Mesenteric fat pad (tissue), 1 donor: Measurements from ENCODE around the gene IL4. TPM values are rescaled to one million over a fixed set of nuclear protein-coding genes. Genes with fewer than 3 reads are reported as not detected.

ENCODE experiments used
- DNase-seq: peaks from one replicate; pipeline ENCODE4 v3.0.0-alpha.2; 2020; ENCODE audit warnings: low spot score
- total RNA-seq: library from RNA; stranded (reverse); fragmentation: NEBNext Ultra II Directional; extraction: Animal tissue kit (Norgen Biotek cat#: 25700); gene quantifications from one replicate; pipeline ENCODE4 v1.2.1, GENCODE V29; 2021
- donor health status: DM: yes; HTN: yes; CAD: no.

IL4 gene
- total RNA-seq, 1 donor from 2014 or later, result not detected

DNA sequence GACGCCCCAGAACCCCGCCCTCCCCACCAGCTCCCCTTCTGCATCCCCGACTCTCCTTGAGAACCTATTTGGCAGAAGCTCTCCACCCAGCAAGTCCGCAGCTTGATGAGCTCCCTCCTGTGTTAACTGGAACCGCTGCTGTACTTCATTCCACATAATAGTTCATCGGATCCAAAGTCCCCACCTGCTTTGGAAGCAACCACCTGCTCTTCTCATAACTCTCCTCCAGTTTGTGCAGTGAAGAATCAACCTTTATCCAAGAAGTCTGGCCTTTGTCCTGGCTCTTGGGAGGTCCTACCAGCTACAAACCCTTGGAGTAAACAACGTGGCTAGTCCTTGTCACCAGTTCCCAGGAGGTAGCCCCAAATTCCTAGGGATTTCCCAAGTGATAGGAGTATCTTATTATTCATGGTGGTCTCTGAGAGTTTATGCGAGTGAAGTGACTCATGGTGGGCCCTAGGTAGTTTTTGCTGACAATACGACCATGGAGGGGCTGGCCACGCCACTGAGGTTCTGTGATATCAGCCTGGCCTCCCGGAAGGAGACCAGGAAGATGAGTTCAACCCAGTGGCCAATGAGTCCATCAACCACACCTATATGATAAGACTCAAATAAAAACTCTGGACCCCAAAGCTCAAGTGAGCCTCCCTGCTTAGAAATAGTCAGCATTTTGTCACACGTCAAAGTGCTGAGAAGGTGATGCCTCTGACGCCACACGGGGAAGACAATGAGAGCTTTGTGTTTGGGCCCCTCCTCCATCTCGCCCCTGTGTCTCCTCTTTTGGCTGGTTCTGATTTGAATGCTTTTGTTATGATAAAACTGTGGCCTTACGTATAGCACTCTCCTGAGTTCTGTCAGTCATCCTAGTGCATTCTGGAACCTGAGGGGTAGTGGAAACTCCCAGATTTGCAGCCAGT, 3.6 kb upstream of the IL4 start:
- DNase-seq, result no peak

DNA sequence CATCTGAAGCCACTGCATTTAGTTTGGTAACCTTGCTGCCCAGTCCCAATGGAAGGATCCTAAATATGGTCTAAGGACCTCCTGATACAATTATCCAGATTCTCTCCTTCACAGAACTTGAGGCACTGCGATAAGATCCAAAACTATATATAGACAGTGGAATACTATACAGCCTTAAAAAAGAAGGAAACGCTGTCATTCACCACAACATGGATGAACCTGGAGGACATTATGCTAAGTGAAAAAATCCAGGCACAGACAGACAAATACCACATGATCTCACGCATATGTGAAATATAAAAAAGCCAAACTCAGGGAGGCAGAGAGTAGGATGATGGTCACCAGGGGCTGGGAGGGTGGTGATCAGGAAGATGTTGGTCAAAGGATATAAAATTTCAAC, 2.8 kb upstream of the IL4 start:
- no peak for DNase-seq

DNA sequence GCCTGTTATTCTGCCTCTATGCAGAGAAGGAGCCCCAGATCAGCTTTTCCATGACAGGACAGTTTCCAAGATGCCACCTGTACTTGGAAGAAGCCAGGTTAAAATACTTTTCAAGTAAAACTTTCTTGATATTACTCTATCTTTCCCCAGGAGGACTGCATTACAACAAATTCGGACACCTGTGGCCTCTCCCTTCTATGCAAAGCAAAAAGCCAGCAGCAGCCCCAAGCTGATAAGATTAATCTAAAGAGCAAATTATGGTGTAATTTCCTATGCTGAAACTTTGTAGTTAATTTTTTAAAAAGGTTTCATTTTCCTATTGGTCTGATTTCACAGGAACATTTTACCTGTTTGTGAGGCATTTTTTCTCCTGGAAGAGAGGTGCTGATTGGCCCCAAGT, 301 bp upstream of the IL4 start:
- DNase-seq, result no peak

DNA sequence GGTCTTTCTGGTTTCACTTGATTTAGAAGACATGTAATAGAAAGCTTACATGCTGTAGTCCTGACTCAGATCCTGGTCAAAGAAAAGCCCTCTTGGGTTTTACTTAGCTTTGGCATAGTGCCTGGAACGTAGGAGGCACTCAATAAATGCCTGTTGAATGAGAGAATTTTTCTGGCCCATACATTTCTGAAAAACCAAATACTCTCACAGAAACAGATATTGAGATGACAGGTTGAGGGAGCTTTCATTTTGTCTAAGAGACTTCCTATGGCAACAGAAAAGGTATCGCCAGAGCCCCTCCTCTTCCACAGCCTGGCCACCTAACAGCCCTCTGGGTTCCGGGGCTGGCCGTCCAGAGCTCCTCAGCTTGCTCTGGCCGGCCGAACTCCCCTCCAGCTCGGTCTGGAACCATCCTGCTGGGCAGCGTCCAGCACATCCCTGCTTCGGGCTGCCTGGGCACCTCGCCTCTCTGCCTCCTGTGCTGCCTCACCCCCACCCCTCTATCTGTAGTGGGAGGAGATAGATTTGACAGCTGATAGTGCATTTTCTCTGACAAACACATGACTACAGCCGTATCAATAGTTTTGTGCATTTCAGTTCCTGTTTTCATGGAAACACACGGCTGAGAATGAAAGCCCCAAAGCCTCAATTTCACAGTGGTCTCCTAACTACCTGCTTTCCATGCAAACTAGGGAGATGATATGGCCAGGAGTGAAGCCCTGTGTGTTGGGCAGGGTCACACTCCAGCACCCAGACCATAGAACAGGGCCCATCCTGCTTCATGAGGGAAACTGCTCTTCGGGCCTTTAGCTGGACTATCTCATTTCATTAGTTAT, 1.1 kb downstream of the IL4 start:
- no peak for DNase-seq

DNA sequence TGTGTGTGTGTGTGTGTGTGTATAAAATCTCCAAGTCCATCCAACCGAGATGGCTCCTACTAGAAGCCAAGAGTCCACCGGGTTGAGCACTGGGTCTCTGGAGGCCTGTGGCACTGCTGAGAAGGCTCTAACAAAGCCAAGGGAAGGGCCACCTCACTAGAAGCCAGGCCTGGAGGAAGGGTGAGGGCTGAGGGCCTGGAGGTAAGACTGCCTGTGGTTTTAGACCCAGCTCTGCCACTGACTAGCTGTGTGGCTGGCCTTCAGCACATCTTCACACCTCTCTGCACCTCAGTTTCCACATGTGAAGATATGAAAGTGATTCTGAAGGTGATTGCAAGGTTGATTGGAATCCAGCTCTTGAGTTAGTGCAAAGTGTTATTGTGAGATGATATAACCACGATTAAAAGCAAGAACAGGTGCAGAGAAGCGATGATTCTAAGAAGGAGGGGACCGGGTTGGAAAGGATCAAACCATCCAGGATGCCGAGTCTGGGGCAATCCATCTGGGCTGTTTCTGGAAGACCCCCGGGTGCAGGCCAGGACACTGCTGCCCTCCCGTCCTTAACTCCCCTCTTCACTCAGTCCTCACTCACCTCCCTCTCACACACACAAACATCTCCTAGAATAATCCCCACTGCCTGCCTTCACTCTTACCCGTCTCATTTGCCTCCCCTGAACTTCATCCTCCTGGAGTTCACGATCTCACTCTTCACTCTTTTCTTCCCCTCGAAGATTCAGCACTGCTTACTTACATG, 2.3 kb downstream of the IL4 start:
- no peak for DNase-seq

DNA sequence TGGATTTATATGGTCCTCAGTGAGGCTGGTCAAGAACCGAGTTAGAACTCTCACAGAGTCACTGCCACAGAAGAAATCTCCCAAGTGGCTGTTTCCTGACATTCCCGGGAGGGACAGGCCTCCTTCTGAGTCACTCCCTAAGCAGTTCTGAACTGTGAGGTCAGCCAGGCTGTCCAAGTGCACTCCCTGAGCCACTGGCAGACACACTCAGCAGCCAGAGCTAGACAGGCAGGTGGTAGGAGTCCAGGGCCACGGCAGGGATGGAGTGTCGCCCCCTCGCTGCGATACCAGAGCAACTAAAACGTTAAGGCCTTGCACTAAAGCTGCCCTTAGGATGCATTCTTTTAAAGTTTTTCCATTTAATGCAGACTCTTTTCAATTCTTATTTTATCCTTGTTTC, 3.4 kb downstream of the IL4 start:
- no peak for DNase-seq

DNA sequence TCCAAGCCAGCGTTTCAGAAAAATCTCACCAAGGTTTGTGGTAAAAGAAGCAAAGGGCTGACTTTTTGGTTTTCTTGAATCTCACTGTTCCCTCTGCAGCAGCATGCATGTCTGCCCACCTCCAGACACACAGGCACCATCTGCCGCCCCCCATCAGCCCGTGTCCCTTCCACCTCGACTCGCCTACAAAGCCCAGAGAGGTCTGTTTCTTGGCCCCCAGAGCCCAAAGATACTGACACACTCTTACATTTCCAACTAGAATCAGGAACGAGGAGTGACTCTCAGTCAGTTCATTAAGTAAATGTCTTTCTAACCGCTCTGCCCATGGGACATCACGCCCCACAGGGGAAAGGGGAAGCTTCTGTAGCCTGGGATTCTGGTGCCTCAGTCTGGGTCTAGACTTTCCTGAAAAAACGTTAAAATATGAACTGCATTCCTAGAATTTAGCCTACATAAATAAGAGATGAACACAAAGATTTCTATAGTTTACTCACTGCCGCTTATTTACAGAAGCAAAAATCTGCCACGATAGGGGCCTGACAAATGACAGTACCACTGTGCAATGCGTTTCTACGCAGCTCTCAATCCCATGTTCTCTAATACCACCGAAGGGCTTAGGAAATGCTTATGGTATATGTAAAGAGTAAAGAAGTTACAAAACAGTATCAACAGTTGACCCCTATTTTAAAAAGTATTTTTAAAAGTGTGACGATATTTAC, 4.1 kb downstream of the IL4 start:
- DNase-seq, result no peak

DNA sequence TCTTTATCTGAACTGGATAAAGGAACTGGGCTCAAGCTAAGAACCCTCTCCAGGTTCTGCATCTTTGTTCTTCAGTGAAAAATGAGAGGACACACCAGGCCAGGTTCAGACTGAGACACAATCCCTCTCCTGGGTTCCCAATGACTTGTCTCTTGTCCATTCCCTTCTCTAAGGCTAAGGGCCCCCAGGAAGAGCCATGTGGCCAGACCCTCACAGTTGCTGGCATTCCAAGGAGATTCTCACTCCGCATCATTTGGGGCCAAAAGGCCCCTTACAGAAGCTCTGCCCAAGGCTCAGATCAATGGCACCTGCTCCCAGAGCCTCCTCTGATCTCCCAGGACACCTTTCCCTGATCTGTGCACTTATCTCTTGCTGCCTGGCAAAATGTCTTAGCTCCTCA, 4.9 kb downstream of the IL4 start:
- no peak for DNase-seq

DNA sequence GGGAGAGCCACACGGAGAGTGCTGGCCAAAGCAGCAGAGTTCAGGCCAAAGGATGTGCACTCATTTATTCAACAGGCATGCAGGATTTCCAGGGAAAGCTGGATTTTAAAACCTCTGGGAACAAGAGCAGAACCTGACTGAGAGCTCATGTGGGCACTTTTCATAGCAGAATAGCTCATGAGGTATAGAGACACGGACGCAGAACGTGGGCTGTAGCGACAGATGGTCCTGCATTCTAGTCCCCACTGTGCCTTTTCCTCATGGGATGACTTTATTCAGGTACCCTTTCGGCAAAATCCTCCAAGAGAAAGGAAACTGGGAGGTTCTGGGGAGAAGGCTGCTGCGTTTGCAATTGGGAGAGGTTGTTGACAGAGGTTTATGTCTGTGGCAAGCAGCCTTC, 5.4 kb downstream of the IL4 start:
- no peak for DNase-seq

DNA sequence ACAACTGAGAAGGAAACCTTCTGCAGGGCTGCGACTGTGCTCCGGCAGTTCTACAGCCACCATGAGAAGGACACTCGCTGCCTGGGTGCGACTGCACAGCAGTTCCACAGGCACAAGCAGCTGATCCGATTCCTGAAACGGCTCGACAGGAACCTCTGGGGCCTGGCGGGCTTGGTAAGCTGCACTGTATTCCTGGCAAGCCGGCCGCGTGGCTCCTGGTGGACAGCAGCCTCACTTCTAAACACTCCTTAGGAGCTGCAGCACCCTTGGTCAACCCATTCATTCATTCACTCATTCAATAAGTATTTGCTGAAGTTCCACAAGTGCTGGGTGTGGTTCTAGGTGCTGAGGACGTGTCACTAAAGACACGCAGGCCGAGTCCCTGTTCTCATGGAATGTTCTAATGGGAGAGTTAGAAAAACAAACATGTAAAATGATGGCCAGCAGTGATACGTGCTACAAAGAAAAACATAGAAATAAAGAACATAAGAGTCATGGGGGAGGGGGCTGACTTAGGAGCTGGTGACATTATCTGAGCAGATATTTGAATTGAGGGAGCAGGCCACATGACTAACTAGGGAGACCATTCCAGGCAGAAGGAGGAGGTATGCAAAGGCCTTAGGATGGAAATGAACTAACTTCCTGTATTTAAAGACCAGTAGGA, 6.1 kb downstream of the IL4 start:
- DNase-seq, result no peak

DNA sequence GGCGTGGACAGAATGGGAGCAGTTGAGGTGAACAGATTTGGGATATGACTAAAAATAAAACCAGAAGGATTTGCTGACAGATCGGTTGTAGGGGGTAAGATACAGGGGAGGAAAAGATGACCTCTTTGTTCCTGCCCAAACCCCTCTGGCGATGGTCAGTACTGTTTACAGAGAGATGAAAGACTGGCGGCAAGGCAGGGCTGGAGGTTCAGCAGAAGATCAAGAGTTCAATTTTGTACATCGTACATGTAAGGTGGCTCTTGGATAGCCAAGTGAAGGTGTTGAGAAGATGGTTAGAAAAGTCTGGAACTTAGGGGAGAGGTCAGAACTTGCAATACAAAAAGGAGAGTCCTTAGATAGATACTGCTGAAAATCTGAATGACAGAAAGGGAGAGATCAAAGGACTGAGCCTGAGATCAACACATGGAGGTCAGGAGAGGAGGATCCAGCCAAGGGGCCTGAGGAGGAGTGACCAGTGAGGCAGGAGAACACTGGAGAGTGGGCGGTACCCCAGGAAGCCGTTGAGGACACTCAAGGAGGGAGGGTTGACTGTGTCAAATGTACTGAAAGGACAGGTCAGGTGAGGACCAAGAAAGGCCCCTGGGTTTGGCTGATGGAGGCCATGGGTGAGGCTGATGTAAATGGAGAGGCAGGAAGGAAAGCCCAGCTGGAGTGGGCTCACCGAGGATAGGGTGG, 7.1 kb downstream of the IL4 start:
- DNase-seq, result no peak

DNA sequence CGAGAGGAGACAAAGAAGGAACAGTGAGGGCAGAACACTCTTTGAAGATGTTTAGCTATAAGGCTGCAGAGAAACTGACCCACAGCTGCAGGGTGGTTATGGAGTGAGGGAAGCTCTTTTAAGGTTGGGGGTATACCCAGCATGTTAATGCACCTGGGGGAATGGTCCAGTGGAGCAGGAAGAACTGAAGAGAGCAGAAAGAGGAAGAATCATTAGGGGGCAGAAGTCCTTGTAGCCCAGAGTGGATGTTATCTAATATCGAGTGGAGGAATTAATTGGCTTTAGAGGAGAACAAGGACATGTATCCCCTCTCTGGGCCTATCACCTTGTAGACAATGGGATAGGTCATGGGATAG, 7.7 kb downstream of the IL4 start:
- DNase-seq, result no peak

DNA sequence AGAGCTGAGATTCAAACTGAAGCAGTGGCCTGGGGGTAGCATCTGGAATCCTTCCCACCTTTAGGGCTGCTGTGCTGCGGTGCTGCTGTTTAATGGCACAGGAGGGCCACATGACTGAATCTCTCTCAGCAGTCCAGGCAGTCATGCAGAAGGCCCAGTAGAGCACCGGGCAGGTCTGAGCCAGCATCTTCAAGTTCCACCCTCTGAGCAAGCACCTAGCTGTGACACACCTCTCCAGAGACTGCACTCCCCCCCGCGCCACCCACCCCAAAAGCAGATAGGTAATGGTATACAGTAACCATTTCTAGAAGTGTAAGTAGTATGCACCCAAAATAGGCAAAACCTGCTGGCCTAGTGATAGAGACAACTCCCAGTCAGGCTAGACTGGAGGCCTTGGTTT, 8.2 kb downstream of the IL4 start:
- no peak for DNase-seq

DNA sequence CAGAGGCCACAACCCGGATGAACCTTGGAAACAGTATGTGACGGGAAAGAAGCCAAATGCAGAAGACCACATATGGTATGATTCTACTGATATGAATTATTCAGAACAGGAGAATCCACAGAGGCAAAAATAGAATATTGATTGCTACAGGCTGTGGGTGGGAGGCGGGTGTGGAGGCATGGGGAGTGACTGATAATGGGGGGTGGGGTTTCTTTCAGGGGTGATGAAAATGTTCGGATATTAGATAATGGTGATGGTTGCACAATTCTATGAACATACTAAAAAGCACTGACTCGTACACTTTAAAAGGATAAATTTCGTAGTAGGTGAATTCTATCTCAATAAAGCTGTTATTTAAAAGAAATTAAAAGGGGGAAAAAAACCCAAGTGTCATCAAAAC, 10.7 kb downstream of the IL4 start:
- DNase-seq, result no peak

DNA sequence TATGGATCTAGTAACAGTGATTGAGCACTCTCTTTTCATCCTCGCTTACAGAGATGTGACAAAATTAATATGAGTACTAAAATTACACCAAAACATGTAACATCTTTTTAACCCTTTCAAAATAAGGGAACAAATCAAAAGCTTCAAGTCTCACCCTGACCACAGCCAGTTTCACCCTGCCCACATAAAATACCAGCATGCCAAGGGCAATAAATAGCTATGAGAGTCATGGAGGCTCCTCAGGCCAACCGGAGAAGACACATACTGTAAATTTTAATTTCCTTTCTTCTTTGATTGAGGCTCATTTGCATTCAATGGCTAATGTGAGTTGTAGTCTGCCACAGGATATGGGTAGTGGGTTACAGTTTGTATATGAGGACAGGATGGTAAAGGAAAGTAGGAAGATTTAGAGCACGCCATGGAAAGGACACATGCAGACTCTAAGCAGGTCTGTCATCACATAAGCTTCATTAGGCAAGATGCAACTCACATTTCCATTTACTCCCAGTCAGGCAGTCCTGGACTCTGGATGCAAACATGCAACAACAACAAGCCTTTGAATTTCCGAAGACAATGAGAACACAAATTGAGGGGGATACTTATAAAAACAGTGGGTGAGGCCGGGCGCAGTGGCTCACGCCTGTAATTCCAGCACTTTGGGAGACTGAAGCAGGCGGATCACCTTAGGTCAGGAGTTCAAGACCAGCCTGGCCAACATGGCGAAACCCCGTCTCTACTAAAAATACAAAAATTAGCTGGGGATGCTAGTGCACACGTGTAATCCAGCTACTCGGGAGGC, 11.3 kb downstream of the IL4 start:
- no peak for DNase-seq

DNA sequence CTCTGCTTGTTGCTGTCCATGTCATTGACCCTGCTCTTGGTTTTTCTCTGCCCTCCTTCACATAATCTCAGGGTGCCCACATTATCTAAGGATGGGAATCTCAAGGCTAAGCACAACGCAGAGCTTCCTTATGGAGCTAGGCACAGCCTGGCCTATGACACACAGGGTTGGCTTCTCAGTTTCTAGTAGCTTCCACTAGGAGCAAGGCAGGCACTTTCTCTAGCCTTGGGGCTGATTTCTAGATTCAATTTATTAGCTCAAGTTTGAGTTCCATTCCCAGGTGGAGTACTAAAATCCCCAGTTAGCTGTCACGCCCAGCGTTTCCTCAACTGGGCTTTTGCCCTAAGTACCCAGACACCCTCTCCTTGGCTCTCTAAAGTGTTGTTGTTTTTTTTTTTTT, 12.4 kb downstream of the IL4 start:
- no peak for DNase-seq

DNA sequence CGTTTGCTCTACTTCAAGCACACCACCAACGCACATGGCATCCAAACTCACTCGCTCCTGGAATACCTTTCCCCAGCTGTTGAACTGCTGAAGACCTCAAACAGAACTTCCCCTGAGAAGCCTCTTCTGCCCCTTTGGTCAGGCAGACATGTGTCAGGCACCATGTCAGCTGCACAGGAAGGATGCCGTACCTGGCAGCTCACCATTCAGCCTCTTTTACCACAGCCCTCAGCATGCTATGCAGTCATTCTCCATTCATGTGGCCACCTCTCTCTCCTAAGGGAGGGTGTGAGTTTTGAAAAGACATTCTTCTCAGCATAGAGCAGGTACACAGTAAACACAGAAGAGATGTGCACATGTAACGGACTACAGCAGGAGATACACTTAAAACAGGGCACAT, 14.2 kb downstream of the IL4 start:
- DNase-seq, result no peak

DNA sequence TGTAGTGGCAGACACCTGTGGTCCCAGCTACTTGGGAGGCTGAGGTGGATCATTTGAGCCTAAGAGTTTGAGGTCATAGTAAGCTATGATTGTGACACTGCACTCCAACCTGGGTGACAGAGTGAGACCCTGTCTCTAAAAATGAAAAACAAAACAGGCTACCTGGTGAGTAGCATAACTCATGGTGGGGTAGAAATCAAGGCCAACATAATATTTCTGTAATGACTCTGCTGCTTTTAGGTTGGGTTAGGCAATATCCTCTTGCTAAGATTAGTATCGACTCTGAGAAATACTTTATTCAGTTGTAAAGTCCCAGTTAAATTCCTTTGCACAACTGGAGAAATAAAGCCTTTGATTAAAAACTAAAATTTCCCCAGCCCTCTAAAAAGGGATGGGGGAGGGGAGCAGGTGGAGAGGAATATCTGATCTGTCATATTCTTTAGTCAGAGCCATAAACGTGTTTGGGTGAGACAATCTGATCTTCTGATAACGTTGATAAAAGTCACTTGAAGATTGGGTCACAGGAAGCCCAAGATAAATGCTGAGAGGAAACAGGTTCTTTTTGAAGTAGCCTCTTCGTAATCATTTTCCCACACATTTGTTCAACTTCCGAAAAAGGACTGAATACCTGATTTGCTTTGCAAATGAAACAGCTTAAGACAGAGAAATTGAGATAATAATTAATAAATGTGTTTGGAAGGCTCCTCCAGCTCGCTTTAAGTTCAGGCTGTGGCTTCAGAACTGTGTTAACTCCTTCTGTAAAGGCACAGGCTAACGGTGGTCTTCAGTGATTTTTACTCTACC, 14.9 kb downstream of the IL4 start:
- no peak for DNase-seq
